ENCODE results near the gene SLC12A1. TPM values are rescaled to one million over a fixed set of nuclear protein-coding genes. Genes with fewer than 3 reads are reported as not detected.
"Not testable (repeated sequence)": the region's sequence is repeated elsewhere in the genome, so short reads cannot be mapped to it uniquely, and the experiment has no call there.

The SLC12A1 gene
- total RNA-seq, 1 donor from 2014 or later, result not detected

GRCh38 chr15:48304398-48304797 lies 98.3 kb downstream of the SLC12A1 start:
- no peak for ATAC-seq
- DNase-seq (ENCODE audit: low spot score), result no peak

- no peak for ATAC-seq
- DNase-seq (ENCODE audit: low spot score), result no peak
Observed at GRCh38 chr15:48306639-48307038, 100.5 kb downstream of the SLC12A1 start.

GRCh38 chr15:48307586-48307985 lies 101.5 kb downstream of the SLC12A1 start:
- ATAC-seq, result no peak
- no peak for DNase-seq (ENCODE audit: low spot score)

GRCh38 chr15:48309740-48310139 lies 103.6 kb downstream of the SLC12A1 start:
- no peak for ATAC-seq
- no peak for DNase-seq (ENCODE audit: low spot score)

- DNase-seq (ENCODE audit: low spot score), result no peak
- no peak for ATAC-seq
Observed at GRCh38 chr15:48313216-48313615, 107.1 kb downstream of the SLC12A1 start.

GRCh38 chr15:48315041-48315440 lies 108.9 kb downstream of the SLC12A1 start:
- ATAC-seq (no peak), DNase-seq (ENCODE audit: low spot score) (no peak)

GRCh38 chr15:48317221-48317620 lies 111.1 kb downstream of the SLC12A1 start:
- ATAC-seq, result no peak
- no peak for DNase-seq (ENCODE audit: low spot score)

- DNase-seq (ENCODE audit: low spot score) (no peak), ATAC-seq (no peak)
Observed at GRCh38 chr15:48318131-48318530, 112.0 kb downstream of the SLC12A1 start.

GRCh38 chr15:48323294-48323693 lies 117.2 kb downstream of the SLC12A1 start:
- ATAC-seq (no peak), DNase-seq (ENCODE audit: low spot score) (no peak)

GRCh38 chr15:48324949-48325348 lies 118.8 kb downstream of the SLC12A1 start:
- ATAC-seq, result no peak
- DNase-seq (ENCODE audit: low spot score), result no peak

- ATAC-seq (no peak), DNase-seq (ENCODE audit: low spot score) (no peak)
Observed at GRCh38 chr15:48325400-48325799, 119.3 kb downstream of the SLC12A1 start.

- not testable (repeated sequence) for ATAC-seq; DNase-seq (ENCODE audit: low spot score)
Observed at GRCh38 chr15:48326180-48326579, 120.1 kb downstream of the SLC12A1 start.

GRCh38 chr15:48330105-48330785 lies 124.1 kb downstream of the SLC12A1 start:
- DNase-seq (ENCODE audit: low spot score), result no peak
- ATAC-seq, result no peak

- DNase-seq (ENCODE audit: low spot score), result peak; percentile 89
- ATAC-seq, result peak; percentile 95
Observed at GRCh38 chr15:48330855-48331795, 125.0 kb downstream of the SLC12A1 start, which contains the start of gene DUT. DUT (plus strand) TSS chr15:48331429; CDS start chr15:48331516, 87 bp downstream.

GRCh38 chr15:48331796-48332641 lies 125.9 kb downstream of the SLC12A1 start:
- peak; percentile 69 for DNase-seq (ENCODE audit: low spot score)

GRCh38 chr15:48332642-48333034 lies 126.5 kb downstream of the SLC12A1 start:
- DNase-seq (ENCODE audit: low spot score) (no peak), ATAC-seq (no peak)

More at GRCh38 chr15:48331796-48332641, 125.9 kb downstream of the SLC12A1 start:
- peak; percentile 77 for ATAC-seq

GRCh38 chr15:48333540-48333939 lies 127.4 kb downstream of the SLC12A1 start:
- ATAC-seq, result no peak
- no peak for DNase-seq (ENCODE audit: low spot score)

- ATAC-seq (no peak), DNase-seq (ENCODE audit: low spot score) (no peak)
Observed at GRCh38 chr15:48334260-48334659, 128.2 kb downstream of the SLC12A1 start.

GRCh38 chr15:48336940-48337339 lies 130.8 kb downstream of the SLC12A1 start:
- no peak for DNase-seq (ENCODE audit: low spot score)
- no peak for ATAC-seq

GRCh38 chr15:48337607-48338006 lies 131.5 kb downstream of the SLC12A1 start:
- DNase-seq (ENCODE audit: low spot score) (no peak), ATAC-seq (no peak)

- DNase-seq (ENCODE audit: low spot score) (no peak), ATAC-seq (no peak)
Observed at GRCh38 chr15:48340111-48340510, 134.0 kb downstream of the SLC12A1 start.

Data from left lobe of liver (tissue), 2 donors.